NCI-H2227 (cell line): ENCODE measurements around the gene DEFB125.
"Not testable (repeated sequence)": the region's sequence is repeated elsewhere in the genome, so short reads cannot be mapped to it uniquely, and the experiment has no call there.

Experiments
- DNase-seq: peaks from one replicate; lab custom pipeline; 2025; ENCODE audit not compliant: unreplicated experiment; lab: John Stamatoyannopoulos, UW

The DEFB125 gene, protein sequence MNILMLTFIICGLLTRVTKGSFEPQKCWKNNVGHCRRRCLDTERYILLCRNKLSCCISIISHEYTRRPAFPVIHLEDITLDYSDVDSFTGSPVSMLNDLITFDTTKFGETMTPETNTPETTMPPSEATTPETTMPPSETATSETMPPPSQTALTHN

DNA sequence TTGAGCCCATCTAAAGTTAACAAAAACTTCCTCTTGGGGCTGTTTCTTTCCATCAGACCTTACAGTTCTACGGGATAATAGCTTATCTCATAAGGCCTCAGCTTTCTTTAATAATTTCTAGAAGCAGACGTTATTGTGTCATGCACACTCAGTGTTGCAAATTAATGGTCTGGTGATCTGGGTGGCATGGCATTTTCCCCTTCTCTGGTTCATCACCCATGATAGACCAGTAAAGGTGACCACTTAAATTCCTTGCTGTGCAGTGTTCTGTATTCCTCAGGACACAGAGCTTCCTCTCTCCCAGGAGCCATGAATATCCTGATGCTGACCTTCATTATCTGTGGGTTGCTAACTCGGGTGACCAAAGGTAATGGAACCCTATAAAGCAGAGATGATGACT lies at the start of gene DEFB125:
TSS of gene DEFB125 (plus strand) at position 272 of the 400 bp plus-strand sequence. CDS start at position 310, 38 bp downstream.
- no peak for DNase-seq

DNA sequence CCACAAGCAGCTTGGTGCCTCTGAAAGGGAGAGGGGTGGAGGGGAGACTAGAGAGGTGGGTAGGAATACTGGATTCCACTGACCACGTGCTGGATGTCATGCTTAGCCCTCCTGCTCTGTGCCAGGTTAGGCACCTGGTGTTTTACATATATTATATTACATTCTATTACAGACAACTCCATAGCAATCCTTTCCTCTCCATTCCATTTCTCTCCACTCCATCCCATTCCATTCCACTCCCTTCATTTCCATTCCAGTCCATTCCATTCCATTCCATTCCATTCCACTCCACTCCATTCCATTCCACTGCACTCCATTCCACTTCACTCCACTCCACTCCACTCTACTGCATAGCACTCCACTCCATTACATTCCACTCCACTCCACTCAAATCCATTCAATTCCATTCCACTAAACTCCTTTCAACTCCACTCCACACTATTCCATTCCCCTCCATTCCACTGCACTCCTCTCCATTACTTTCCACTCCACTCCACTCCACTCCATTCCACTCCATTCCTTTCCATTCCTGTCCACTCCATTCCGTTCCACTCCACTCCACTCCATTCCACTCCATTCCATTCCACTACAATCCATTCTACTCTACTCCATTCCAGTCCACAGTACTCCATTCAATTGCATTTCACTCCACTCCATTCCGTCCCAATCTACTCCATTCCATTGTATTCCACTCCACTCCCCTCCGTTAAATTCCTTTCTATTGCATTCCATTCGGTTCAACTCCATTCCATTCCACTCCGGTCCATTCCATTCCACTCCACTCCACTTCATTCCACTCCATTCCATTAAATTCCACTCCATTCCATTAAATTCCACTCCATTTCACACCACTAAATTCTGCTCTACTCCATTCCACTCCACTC lies 27.2 kb upstream of the DEFB125 start:
- DNase-seq, result no peak

DNA sequence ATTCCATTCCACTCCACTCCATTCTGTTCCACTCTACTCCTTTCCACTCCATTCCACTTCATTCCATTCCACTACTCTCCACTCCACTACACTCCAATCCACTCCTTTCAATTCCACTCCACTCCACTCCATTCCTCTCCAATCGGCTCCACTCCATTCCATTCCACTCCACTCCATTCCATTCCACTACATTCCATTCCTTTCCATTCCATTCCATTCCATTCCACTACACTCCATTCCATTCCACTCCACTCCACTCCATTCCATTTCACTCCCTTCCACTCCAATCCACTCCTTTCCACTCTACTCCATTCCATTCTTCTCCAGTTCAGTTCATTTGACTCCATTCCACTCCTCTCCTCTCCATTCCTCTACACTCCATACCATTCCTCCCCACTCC lies 26.2 kb upstream of the DEFB125 start:
- no peak for DNase-seq

DNA sequence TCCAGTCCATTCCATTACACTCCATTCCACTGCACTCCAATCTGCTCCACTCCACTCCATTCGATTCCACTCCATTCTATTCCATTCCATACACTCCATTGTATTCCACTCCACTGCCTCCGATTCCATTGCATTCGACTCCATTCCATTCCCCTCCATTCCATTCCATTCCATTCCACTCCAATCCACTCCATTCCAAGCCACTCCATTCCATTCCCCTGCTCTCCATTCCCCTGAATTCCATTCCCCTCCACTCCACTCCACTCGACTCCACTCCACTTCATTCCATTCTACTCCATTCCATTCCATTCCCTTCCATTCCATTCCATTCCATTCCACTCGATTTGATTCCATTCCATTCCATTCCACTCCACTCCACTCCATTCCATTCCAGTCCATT lies 25.7 kb upstream of the DEFB125 start:
- DNase-seq, result no peak

DNA sequence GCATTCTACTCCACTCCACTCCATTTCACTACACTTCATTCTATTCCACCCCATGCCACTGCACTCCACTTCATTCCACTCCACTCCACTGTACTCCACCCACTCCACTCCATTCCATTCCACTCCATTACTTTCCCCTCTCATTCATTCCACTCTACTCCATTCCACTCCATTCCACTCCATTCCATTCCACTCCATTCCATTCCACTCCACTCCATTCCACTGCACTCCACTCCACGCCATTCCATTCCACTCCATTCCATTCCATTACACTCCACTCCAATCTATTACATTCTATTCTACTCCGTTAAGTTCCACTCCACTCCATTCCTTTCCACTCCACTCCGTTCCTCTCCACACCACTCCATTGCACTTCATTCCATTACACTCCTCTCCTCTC lies 25.0 kb upstream of the DEFB125 start:
- DNase-seq, result no peak

DNA sequence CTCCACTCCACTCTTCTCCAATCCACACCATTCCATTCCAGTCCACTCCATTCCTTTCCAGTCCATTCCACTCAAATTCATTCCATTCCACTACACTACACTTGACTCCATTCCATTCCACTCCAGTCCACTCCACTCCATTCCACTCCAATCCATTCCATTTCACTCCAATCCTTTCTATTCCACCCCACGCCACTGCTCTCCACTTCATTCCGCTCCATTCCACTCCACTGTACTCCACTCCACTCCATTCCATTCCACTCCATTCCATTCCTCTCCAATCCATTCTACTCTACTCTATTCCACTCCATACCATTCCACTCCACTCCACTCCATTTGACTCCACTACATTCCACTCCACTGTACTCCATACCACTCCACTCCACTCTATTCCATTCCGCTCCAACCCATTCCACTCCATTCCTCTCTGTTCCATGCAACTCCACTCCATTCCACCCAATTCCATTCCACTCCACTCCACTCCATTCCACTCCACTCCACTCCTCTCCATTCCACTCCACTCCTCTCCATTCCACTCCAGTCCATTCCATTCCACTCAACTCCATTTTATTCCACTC lies 23.4 kb upstream of the DEFB125 start:
- DNase-seq, result no peak

DNA sequence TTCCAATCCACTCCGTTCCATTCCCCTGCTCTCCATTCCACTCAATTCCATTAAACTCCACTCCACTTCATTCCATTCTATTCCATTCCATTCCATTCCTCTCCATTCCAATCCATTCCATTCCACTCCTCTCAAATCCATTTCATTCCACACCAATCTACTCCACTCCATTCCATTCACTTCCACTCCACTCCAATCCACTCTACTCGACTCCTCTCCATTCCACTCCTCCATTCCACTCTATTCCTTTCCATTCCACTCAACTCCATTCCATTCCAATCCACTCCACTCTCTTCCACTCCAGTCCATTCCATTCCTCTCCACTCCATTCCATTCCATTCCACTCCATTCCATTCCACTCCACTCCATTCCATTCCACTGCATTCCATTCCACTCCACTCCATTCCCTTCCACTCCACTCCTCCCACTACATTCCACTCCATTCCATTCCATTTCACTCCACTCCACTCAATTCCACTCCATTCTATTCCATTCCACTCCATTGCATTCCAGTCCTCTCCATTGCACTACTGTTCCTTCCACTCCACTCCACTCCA lies 22.6 kb upstream of the DEFB125 start:
- no peak for DNase-seq

DNA sequence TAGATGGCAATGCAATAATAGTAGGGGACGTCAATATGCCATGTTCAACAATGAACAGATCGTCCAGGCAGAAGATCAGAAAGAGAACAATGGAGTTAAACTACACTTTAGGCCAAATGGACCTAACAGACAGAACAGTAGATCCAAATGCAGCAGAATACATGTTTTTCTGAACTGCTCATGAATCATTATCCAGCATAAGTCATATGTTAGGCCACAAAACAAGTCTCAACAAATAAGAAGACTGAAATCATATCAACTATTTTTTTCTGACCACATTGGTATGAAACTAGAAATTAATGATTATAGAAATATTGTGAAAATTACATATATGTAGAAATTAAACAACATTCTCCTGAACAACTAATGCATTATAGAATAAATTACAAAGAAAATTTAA lies 10.2 kb upstream of the DEFB125 start:
- DNase-seq, result no peak

DNA sequence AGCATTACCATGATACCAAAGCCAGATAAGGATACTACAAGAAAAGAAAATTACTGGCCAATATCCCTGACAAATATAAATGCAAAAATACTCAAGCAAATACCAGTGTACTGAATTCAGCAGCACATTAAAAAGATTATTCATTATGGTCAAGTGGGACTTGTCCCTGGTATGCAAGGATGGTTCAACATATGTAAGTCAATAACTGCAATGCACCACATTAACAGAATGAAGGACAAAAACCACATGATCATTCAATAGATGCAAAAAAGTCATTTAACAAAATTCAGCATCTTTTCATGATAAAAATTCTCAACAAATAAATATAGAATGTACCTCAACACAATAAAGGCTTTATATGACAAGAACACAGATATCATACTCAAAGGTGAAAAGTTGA lies 9.1 kb upstream of the DEFB125 start:
- DNase-seq, result no peak

DNA sequence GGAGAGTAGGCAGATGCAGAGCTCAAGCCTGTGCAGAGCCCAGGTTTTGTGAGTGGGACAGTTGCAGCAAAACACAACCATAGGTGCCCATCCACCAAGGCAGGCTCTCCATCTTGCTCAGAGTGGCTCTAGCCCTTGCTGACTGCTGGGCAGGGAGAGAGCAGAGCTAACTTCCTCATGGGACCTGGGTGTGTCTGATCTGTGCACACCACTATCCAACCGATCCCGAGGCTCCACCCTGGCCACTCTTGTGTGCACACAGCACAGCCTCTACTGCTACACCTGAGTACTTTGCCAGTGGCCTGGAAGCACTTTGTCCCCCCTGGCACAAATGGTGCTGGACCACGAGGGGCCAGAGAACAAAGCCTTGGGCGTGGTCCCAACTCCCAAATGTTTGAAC lies 7.9 kb upstream of the DEFB125 start:
- no peak for DNase-seq

DNA sequence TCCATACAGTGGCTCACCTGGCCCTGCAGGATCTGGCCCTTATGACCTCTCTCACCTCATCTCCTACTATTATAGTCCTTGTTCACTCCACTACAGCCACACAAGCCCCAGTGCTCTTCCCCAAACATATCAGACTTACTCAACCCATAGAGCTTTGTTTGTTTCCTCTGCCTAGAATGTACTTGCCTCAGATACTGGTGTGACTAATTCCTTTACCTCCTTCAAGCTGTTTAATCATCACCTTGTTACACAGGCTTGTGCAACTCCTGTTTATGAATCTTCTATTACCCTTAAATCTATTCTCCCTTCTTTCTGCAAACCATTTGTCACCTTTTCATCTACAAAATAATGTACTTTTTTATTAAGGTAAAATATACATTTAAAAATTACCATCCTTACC lies 3.2 kb downstream of the DEFB125 start:
- no peak for DNase-seq

DNA sequence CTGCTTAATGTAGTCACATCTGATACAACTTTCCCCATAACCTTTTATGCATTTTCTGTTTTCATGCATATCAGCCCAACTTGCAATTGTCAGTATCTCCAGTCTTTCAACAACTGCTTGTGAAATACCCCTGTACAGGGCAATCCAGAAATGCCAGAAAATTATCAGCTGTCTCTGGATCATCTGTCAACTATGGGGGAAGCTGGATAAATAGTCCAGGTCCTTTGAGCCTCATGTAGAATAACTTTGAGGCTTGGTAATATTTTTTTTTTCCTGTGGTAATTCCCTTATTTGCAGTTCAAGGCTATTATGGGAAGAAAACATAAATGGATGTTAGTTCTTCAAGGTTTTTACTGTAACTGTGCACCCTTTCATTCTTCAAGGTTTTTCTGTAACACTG lies 6.2 kb downstream of the DEFB125 start:
- DNase-seq, result no peak

DNA sequence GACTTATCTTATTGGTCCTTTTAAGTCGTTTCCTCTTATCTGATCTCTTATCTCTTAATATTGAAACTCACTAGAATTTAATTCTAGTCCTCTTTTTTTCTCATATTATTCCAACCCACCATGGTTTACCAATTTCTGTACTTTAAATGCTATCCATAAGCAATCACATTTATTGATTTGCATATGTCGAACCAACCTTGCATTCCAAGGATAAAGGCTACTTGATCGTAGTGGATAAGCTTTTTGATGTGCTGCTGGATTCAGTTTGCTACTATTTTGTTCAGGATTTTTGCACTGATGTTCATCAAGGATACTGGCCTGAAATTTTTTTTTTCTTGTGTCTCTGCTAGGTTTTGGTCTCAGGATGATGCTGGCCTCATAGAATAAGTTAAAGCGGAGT lies 7.7 kb downstream of the DEFB125 start:
- DNase-seq, result no peak

DNA sequence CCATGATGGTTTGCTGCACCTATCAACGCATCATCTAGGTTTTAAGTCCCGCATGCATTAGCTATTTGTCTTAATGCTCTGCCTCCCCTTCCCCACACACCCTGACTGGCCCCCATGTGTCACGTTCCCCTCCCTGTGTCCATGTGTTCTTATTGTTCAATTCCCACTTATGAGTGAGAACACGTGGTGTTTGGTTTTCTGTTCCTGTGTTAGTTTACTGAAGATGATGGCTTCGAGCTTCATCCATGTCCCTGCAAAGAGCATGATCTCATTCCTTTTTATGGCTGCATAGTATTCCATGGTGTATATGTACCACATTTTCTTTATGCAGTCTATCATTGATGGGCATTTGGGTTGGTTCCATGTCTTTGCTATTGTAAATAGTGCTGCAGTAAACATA lies 10.2 kb downstream of the DEFB125 start:
- not testable (repeated sequence) for DNase-seq

DNA sequence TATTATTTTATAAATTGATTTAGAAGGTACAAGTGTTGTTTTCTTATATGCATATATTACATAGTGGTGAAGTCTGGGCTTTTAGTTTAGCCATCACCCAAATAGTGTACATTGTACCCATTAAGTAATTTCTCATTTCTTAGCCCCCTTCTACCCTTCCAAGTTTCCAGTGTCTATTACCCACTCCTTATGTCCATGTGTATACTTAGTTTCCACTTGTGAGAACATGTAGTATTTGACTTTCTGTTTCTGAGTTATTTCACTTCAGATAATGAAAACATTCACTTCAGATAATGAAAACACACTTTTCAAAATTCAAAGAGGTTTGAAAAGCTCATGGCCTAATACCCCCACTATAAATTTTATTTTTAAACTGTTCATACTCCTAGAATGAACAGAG lies 14.5 kb downstream of the DEFB125 start:
- DNase-seq, result no peak

DNA sequence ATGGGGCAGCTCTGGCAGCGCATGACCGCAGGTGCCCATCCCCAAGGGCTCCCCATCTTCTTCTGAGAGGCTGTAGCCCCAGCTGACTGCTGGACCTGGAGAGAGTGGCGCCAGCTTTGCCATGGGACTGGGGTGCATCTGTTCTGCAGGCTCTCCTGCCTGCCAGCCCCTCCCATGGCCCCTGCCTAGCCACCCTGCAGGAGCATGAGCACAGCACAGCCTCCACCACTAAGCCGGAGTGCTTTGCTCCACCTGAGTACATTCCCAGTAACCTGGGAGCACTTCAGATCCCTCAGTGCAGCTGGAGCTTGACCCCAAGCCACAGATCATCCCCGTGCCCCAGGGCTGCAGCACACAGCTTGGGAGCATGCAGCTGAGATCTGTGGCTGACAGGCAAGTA lies 16.0 kb downstream of the DEFB125 start:
- DNase-seq, result no peak

DNA sequence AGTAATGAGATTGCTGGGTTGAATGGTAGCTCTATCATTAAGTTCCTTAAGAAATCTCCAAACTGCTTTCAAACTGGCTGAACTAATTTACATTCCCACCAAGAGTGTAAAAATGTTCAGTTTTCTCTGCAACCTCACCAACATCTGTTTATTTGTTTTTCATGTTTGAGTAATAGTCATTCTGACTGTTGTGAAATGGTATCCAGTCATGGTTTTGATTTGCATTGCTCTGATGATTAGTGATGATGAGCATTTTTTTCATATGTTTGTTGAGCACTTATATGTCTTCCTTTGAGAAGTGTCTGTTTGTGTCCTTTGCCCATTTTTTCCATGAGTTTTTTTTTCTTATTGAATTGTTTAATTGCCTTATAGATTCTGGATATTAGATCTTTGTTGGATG lies 24.9 kb downstream of the DEFB125 start:
- DNase-seq, result no peak

DNA sequence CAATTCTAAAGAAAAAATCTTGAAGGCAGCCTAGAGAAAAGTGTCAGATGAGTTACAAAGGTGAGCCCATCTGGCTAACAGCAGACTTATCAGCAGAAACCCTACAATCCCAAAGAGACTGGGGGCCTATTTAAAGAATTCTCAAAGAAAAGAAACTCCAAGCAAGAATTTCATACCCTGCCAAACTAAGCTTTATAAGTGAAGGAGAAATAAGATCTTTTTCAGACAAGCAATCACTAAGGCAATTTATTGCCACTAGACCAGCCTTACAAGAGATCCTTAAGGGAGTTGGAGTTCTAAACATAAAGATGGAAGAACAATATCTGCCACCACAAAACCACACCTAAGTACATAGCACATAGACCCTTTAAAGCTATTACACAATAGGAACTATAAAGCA lies 30.0 kb downstream of the DEFB125 start:
- no peak for DNase-seq

DNA sequence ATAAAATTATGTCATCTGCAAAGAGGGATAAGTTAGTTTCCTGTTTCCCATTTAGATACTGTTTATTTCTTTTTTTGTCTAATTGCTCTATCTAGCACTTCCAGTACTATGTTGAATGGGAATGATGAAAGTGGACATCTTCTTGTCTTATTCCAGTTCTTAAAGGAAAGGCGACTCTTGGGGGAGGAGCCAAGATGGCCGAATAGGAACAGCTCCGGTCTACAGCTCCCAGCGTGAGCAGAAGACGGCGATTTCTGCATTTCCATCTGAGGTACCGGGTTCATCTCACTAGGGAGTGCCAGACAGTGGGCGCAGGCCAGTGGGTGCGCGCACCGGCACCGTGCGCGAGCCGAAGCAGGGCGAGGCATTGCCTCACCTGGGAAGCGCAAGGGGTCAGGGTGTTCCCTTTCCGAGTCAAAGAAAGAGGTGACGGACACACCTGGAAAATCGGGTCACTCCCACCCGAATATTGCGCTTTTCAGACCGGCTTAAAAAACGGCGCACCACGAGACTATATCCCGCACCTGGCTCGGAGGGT lies 42.4 kb downstream of the DEFB125 start:
- DNase-seq, result peak; percentile 8

DNA sequence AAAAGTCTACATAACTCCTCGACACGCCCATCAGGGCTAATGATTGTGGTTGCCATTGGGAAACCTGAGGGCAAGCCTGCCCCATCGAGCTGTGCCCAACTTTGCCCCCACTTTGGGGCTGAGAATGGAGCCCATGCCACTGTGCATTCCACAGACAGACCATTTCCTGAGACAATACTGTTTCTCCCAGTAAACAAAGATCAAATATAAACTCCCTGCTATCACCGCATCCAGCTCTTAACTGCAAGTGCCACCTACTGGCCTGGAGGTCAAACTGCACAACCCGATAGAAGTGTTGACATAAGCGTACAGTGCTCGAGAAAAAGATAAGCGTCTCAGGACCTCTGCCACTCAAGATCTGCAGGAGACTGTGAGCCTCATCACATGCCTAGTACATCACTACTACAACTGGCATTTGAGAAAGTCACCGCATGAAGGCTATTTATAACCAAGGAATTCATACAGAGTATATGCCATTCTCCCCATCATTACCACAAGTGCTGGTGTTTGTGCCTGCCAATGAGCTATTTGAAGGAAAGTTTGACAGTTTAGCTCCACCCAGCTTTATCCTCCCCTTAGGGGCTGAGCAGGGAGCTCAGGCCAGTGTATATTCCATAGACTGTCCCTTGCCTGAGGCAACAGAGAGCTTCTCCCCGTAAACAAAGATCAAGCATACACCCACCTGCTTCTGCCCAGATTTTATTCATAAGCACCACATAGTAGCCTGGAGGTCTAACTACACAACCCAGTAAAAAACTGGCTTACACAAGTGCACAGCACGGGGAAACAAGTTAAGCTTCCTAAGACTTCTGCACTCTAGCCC lies 50.4 kb downstream of the DEFB125 start:
- DNase-seq, result no peak

DNA sequence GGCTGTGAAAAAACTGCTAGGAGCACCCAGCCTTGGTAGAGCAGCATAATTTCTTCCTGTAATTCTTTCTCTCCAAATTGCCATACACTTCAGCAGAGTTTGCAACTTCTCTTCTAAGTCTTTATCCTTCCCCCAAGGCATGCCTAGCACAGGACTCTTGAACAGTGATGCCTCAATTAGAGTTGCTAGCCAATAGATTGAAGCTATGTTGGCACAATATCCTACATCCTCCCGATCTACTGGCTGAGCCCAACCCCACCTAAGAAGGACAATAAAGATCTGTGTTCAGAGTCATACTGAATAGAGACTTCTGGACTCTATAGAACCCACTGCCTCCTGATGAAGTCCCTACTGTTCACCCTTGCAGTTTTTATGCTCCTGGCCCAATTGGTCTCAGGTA lies 54.8 kb downstream of the DEFB125 start, which contains the start of gene DEFB126:
TSS of gene DEFB126 (plus strand) at position 301 of the 400 bp plus-strand sequence. CDS start at position 340, 39 bp downstream.
- no peak for DNase-seq
